Sigmoid colon (tissue), 3 donors: Measurements from ENCODE around the gene GPN2.

Experiments used
- POLR2A ChIP-seq, 2 donors: fragments of 450-650 bp; IDR thresholded peaks; one replicate each; pipeline ENCODE4 v1.6.1; 2016; ENCODE audit warnings: antibody characterized with exemption in 2 of 2, mild to moderate bottlenecking in 2 of 2, moderate library complexity in 2 of 2
- TF ChIP-seq, protein P1 (sequence below), 4 experiments: fragments of 450-650 bp in 3 of 4; fragments of 200-600 bp in 1 of 4; IDR thresholded peaks; one replicate each; pipeline ENCODE4 v1.5.1; 2016 to 2019; ENCODE audit warnings: antibody characterized with exemption in 4 of 4, mild to moderate bottlenecking in 3 of 4, moderate library complexity in 2 of 4

DNA sequence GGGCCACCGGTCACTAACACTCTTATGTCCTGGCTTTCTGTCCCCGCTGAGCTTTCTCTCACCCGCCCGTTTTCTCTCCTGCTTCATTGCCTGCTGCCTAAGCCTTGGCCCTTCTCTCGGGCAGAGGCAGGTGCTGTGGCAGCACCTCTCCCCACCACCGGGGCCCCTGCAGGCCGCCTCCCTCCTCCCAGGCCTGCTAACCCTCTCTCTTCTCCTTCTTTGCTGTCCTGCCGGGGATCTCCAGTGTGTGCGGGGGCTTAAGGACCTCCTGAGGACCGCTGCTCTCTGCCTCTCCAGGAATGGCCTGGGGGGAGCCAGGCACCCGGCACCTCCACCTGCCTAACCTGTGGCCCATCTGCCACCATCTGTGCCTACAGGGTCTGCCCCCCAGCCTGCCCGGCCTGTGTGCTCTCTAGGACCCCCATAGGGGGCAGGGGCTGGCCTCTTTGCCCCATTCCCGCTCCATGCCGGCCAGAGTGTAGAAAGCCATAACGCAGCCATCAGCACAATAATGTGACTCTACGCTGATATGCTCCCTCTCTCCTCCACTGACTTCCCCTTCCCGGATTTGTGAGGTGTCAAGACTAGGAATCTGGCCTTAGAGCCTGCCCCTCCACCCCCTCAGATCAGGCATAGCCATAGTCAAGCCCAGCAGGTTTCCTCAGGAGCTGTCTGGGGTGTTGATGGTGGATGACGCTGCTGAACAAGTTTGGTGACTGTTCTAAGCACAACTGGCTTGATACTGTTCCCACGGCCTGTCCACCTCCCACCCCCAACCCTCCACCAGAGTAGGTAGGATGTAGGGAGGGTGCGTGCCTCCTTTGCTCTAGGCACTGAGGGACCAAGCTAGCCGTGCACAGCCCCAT, 33.2 kb downstream of the GPN2 start:
- no peak for TF ChIP-seq POLR2A (IDR thresholded peaks at IDR 0.05)
- TF ChIP-seq, protein P1, sequence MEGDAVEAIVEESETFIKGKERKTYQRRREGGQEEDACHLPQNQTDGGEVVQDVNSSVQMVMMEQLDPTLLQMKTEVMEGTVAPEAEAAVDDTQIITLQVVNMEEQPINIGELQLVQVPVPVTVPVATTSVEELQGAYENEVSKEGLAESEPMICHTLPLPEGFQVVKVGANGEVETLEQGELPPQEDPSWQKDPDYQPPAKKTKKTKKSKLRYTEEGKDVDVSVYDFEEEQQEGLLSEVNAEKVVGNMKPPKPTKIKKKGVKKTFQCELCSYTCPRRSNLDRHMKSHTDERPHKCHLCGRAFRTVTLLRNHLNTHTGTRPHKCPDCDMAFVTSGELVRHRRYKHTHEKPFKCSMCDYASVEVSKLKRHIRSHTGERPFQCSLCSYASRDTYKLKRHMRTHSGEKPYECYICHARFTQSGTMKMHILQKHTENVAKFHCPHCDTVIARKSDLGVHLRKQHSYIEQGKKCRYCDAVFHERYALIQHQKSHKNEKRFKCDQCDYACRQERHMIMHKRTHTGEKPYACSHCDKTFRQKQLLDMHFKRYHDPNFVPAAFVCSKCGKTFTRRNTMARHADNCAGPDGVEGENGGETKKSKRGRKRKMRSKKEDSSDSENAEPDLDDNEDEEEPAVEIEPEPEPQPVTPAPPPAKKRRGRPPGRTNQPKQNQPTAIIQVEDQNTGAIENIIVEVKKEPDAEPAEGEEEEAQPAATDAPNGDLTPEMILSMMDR (IDR thresholded peaks at IDR 0.05): no peak
